SKM-1 (cell line): ENCODE measurements around the gene CACNG6.

Experiments
- DNase-seq: peaks from one replicate; lab custom pipeline; 2025; ENCODE audit not compliant: unreplicated experiment; lab: John Stamatoyannopoulos, UW

CACNG6 gene

DNA sequence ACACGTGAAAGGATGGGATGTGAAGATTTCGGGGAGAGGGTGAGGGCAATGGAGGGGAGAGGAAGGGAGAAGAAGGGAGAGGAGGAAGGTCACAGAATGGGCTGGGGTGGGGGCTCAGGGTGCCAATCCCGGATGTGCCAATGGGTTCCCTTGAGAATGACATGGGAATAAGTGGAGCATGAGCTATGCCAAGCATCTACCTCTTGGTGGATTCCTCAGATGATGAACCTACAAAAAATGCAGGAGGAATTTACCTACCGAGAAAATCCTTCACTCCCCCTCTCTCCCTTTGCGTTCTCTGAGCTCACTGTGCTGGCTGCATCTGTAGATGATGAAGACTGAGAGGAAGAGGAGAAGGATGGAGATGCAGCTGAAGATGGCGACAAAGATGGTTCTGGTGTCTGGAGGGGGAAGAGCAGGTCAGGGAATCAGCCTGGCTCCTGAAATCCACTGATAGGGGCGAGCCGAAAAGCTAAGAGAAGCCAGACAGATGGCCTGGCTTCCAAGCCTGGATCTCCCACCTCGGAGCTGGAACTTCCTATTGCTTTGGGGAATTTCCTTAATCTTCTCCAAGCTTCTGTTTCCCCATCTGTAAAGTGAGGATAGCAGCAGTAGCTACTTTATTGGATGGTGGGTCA is 50.7 kb downstream of the CACNG6 start:
- no peak for DNase-seq

DNA sequence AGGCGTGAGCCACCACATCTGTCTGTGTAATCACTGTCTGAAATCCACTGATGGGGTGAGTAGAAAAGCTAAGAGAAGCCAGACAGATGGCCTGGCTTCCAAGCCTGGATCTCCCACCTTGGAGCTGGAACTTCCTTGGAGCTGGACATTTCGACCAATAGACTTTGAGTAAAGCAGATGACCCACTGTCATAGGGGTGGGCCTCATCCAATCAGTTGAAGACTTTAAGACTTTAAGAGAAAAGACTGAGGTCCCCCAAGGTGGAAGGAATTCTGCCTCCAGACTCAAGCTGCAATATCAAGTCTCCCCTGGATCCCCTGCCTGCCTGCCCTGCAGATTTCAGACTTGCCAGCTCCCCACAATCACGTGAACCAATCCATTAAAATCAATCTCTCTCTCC is 51.6 kb downstream of the CACNG6 start:
- DNase-seq, result no peak

DNA sequence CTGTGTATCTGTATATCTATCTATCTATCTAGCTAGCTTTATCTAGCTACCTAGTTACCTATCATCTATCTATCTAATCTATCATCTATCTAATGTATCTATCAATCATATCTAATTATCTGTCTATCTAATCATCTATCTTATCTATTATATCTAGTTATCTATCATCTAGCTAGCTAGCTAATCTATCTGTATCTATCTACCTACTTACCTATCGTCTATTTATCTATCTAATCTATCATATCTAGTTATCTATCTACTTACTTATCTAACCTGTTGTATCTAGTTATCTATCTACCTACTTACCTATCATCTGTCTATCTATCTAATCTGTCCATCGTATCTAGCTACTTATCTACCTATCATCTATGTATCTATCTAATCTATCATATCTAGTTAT is 54.3 kb downstream of the CACNG6 start:
- no peak for DNase-seq

DNA sequence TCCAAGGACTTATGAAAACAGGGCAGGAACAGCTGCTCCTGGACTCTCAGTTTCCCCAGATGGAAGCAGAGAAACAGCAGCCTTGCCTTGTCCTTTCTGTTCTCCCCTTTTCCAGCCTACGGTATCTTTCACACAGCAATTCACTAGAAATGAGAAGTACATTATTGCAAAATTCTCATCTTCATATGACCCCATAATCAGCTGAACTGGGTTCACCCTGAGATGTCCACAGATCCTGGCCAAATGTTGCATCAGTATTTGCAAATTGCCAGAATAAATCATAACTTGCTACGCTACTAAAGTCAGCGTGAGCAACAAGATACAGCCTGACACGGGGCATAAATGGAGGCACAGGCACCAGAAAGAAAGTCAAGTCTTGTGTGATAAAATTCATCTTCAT is 56.2 kb downstream of the CACNG6 start:
- DNase-seq, result no peak
